Kasumi-1 (cell line): ENCODE measurements around the gene HNRNPLL.
"Not testable (repeated sequence)": the region's sequence is repeated elsewhere in the genome, so short reads cannot be mapped to it uniquely, and the experiment has no call there.

ENCODE experiments used
- DNase-seq, 2 experiments: peaks; one replicate each; lab custom pipeline; 2025; lab: John Stamatoyannopoulos, UW

The HNRNPLL gene

GRCh38 chr2:38619458-38620164, 16.9 kb upstream of the HNRNPLL start:
- peak; percentile 65 to 68 for DNase-seq

DNA sequence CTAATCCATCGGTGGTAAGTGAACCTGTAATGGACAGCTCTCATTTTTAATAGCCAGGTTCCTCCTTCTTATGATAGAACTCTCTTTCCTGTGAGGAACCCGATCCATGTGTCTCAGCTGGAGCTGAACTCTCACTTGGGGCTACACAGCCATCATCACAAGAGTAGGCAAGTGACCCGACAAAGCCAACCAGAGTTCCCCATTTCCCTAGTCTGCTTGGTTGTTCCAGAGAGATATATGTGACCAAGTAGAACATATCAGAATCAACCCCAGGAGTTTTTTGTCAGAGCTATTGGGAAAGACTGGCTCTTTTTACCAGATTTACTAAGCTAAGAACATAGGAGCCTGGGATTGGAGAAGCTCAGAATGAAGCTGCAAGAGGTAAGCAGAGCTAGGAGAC, 14.6 kb upstream of the HNRNPLL start:
- DNase-seq: no peak

- DNase-seq: no peak
Measured at GRCh38 chr2:38615237-38615636, 12.5 kb upstream of the HNRNPLL start.

DNA sequence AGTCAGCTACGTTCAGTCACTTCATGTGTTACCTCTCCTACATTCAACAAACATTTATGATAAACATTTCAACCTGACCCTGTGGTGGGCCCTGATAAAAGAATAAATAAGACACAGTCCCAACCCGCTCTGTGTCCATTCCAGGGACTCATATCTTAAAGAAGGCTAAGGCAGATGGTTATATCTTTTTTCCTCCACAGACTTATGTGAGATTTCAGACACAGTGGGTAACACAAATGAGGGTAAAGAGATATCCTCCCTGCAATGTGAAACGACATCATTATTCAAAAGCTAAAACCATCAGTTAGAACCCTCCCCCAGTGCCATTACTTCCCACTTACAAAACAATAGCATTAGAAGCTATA, 11.1 kb upstream of the HNRNPLL start:
- no peak for DNase-seq

- DNase-seq: peak in 1 of 2 experiments; percentile 40
Measured at GRCh38 chr2:38613126-38613848, 10.6 kb upstream of the HNRNPLL start.

DNA sequence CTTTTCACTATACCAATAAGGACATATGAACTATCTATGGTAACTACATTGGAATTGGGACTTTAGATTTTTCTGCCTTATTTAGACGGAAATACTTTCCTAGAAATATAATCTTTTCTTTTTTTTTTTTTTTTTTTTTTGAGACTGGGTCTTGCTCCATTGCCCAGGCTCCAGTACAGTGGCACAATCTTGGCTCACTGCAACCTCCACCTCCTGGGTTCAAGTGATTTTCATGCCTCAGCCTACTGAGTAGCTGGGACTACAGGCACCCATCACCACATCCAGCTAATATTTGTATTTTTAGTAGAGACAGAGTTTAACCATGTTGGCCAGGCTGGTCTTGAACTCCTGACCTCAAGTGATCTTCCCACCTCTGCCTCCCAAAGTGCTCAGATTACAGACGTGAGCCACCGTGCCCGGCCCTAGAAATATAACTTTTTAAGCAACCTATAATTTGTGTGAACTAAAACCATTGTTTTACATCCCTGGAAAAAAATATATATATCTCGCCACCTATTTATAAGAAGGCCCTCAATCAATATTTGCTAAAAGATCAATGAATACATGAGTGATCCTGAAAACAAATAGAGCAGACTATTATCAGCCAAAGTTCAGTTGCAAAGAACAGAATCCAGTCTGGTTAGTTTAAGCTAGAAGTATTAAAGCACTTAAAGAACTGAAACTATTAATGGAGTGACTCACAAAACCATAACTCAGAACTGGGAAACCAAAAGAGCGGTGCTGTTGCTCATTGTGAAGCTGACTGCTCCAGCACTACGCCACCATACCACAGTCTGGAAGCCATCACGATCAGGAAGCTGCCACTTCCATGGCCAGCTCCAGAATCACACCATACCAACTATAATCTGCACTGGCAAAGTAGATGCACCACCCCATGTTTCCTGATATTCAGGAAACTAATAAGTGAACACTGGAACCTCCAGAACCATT, 8.4 kb upstream of the HNRNPLL start:
- no peak for DNase-seq

DNA sequence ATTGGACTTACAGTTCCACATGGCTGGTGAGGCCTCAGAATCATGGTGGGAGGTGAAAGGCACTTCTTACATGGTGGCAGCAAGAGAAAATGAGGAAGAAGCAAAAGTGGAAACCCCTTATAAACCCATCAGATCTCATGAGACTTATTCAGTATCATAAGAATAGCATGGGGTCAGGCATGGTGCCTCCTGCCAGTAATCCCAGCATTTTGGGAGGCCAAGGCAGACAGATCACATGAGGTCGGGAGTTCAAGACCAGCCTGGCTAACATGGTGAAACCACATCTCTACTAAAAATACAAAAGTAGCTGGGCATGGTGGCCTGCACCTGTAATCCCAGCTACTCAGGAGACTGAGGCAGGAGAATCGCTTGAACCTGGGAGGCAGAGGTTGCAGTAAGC, 6.5 kb upstream of the HNRNPLL start:
- not testable (repeated sequence) for DNase-seq

GRCh38 chr2:38608755-38609154, 6.0 kb upstream of the HNRNPLL start:
- DNase-seq: no peak

DNA sequence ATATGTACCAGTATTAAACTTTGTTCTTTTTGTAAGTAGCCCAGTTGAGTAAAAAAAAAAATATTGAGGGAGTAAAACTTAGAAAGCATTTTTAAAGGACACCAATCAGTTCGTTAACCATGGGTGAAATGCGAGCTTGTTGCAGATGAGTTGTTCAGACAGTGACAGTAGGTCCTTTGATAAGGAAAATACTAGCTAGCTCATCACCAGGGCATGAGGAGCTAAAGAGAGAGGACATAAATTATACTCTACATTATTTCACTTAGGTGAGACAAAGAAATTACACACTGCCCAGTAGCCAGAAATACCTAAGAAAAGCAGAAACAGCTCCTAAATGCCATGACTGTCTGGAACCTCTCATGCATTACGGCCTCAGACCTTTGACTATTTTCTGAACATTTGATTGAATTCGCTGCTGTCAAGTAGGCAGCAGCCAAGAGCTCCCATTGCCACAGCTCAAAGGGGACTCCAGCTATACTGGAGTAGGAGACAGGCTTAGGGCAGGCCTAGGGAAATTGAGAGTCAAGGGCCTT, 2.6 kb upstream of the HNRNPLL start:
- DNase-seq: no peak

DNA sequence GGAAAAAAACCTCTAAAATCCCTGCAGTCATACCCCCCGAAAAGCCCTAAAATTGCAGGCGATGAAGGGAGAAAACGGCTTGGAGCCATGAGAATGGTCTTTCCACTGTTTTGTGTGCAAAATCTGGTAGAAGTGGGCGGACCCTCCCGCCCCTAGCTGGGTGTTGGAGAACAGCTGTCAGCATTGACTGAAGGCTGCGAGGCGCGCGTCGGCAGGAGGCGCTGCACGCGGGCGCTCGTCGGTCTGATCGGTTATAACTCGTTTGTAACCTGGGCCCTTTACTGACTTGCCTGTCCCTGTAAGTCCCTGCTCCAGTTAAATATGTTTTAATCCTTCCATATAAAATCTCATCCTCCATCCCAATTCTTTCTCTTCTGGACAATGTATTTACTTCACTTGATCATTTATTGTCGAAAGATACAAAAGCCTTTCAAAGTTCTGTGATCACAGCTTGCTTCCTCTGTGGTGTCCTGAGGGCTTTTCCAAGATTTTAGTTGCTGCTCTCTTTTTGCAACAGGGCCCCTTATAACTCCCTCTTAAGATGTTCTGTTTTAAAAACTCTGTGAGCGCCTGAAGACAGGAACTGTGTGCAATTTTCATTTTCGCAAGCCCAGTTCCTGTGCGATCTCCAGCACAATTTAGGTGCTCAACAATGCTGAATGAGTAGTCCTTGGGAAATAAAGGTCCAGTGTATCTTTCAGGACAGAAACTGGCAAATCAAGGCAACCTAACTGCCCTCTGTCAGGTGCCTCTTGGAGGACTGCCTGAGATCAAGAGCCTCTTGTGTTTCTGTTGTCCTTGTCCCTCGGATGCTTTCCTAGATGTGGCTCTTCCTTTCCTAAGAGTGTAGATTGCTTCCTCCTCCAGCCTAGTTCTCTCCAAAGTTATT, 918 bp upstream of the HNRNPLL start:
- peak; percentile 70 to 76 for DNase-seq

DNA sequence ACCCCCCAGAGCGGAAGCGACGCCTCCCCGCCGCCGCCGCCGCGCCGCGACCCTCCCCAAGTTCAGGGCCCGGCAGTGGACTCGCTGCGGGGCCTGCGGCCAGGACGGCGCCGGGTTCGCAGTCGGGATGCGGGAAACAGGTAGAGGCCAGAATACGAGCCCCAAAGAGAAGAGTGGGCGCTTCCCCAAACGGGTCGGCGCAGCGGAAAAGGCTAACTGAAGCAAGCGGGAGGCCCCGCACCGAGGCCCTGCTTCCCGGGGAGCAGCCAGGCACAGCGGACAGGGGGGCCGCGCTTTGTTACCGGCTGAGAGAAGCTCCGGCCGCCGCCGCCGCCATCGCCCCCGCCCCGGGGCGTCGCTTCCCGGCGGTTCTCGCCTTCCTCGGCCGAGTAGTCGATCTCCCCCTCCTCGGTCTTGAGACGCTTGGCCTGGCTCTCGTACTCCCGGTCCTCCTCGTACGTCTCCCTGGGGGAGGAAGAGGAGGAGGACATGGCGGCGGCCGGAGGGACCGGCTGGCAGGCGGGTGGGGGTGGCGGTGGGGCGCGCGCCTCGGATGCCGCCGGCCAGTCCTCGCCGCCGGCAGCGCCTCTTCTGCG, 494 bp downstream of the HNRNPLL start:
- DNase-seq: no peak

GRCh38 chr2:38601463-38602135, 1.1 kb downstream of the HNRNPLL start:
- no peak for DNase-seq

GRCh38 chr2:38600921-38601455, 1.7 kb downstream of the HNRNPLL start:
- no peak for DNase-seq

DNA sequence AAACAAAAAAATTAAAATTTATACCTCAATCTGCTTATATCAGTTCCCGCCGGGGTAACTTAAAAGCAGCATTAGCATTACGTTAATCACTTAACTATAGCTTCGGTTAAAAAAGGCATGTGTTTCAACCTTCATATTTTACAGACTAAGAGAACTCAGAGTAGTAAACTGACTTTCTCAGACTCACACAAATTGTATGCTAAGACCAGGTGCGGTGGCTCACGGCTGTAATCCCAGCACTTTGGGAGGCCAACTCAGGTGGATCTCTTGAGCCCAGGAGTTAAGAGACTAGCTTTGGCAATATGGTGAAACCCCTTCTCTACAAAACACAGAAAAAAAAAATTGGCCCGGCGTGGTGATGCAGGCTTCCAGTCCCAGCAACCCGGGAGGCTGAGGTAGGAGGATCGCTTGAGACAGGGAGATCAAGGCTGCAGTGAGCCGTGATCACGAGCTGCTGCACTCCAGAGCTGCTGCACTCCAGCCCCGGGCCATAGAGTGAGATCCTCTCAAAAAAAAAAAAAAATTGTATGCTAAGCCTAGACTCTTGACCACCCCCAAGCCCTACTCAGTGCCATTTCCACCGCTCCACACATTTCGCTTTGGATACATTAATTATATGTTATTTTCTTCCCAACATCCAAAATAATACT, 2.4 kb downstream of the HNRNPLL start:
- DNase-seq: no peak

DNA sequence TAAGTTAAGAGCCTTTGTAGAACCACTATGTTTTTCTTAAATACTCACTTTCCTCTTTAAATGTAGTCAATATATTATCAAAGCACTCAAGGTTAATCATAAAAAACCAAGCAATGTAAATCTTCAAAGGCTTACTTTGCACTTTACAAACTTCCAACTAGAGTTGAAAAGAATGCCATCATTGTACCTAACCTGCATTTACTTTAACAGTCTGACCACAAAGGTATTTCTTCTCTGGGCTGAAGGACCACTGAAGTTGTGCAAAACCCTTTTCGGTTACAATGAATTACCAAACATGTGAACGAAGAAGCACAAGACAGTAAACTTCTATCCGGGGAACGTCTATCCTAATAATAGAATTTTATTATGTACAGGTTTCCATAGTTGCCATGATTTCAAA, 3.0 kb downstream of the HNRNPLL start:
- no peak for DNase-seq

GRCh38 chr2:38598991-38599295, 3.8 kb downstream of the HNRNPLL start:
- no peak for DNase-seq

GRCh38 chr2:38598200-38598990, 4.3 kb downstream of the HNRNPLL start:
- no peak for DNase-seq

GRCh38 chr2:38597115-38597514, 5.6 kb downstream of the HNRNPLL start:
- no peak for DNase-seq

- DNase-seq: no peak
Measured at GRCh38 chr2:38596229-38596628, 6.5 kb downstream of the HNRNPLL start.
